Measurements from ENCODE around the gene APOC1.

The APOC1 gene

DNA sequence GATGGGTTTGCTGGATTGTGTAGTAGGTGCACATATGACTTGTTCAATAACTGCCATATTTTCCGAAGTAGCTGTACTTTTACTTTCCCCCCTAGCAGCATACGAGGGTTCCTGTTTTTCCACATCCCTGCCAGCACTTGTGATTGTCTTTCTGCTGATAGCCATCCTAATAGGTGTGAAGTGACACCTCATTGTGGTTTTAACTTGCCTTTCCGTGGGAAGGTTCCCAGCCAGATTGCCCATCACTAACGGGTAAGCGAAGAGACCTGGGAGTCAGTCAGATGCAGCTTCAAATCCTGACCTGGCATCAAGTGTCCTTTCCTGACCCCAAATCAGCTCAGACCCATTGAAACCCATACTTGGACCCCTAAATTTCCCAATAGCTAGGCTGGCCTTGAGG is 45.3 kb downstream of the APOC1 start:
- DNase-seq: no peak

GRCh38 chr19:44960906-44961728 is 46.7 kb downstream of the APOC1 start:
- DNase-seq: no peak

- DNase-seq: no peak
Observed at GRCh38 chr19:44961821-44962220, 47.4 kb downstream of the APOC1 start.

- no peak for DNase-seq
Observed at GRCh38 chr19:44968118-44968517, 53.7 kb downstream of the APOC1 start.

DNA sequence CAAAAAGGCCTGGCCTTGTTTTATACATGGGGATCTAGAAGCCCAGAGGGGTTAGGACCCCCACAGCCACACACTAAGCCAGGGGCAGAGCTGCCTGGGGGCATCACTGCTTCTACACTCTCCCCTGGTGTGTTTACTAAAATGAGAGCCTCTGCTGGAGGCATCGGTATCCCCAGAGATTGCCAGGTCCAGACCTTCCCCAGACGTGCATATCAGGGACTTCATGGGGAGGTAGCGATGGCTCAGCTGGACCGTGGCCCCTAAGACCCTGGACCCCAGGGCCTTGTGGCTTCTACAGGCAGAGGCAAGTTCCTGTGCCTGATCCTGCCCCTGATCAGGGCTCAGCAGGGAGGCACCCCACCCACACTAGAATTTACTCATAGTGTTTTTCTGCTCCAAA is 54.3 kb downstream of the APOC1 start:
- no peak for DNase-seq

Data from activated gamma-delta T cell treated with Interleukin-2 at 50 U/mL for 16 hours (primary cell).